MCF 10A (cell line): ENCODE results near the gene RERG. TPM values are rescaled to one million over a fixed set of nuclear protein-coding genes. Genes with fewer than 3 reads are reported as not detected.

ENCODE experiments used
- BruUV-seq: library from RNA; stranded (reverse); fragments of 400-500 nt; replicated peaks from 2 replicates; lab custom pipeline; 2021; lab: Mats Ljungman, UMichigan
- CTCF ChIA-PET: fragments of 300-600 bp; sonication (Branson Sonifier 250); formaldehyde crosslinking; extraction: SDS; loops from one replicate; lab custom pipeline; 2021; ENCODE audit warnings: antibody characterized with exemption, inconsistent platforms; lab: Yijun Ruan, JAX
- POLR2A ChIA-PET: fragments of 300-600, 350-650 bp; sonication (Branson Sonifier 250); formaldehyde crosslinking; extraction: SDS; loops from one replicate; lab custom pipeline; 2020; ENCODE audit warnings: antibody characterized with exemption, inconsistent platforms; lab: Yijun Ruan, JAX
- DNase-seq: peaks from one replicate; pipeline ENCODE4 v3.0.0-alpha.2; 2018; ENCODE audit not compliant: unreplicated experiment
- H3K27ac Mint-ChIP-seq: one replicate; pipeline ENCODE4 v1.8.0; 2022; ENCODE audit warnings: mild to moderate bottlenecking, low read depth, mixed read lengths; ENCODE audit not compliant: unreplicated experiment
- H3K27me3 Mint-ChIP-seq: one replicate; pipeline ENCODE4 v1.8.0; 2022; ENCODE audit warnings: mixed read lengths; ENCODE audit not compliant: insufficient read depth, unreplicated experiment
- H3K36me3 Mint-ChIP-seq: one replicate; pipeline ENCODE4 v1.8.0; 2022; ENCODE audit warnings: mild to moderate bottlenecking, moderate library complexity, mixed read lengths; ENCODE audit not compliant: insufficient read depth, unreplicated experiment
- H3K4me1 Mint-ChIP-seq: one replicate; pipeline ENCODE4 v1.8.0; 2022; ENCODE audit warnings: mixed read lengths; ENCODE audit not compliant: insufficient read depth, unreplicated experiment
- H3K4me3 Mint-ChIP-seq: one replicate; pipeline ENCODE4 v1.8.0; 2022; ENCODE audit warnings: mild to moderate bottlenecking, moderate library complexity, mixed read lengths; ENCODE audit not compliant: unreplicated experiment
- H3K9me3 Mint-ChIP-seq: one replicate; pipeline ENCODE4 v1.8.0; 2022; ENCODE audit warnings: mixed read lengths; ENCODE audit not compliant: unreplicated experiment
- CTCF ChIP-seq: fragments of 200-600 bp; IDR thresholded peaks from one replicate; pipeline ENCODE4 v1.8.0; 2022; ENCODE audit warnings: antibody characterized with exemption, mild to moderate bottlenecking; ENCODE audit not compliant: unreplicated experiment
- intact Hi-C: fragments of 100-400 bp; cut with micrococcal nuclease; formaldehyde crosslinking; loops from 2 replicates; pipeline ENCODE4 v1.14.1; 2022
- total RNA-seq: library from RNA; stranded (reverse); gene quantifications from 2 replicates; pipeline ENCODE4 v1.2.3, GENCODE V29; 2022

RERG gene
- total RNA-seq, 1 experiment from 2014 or later = 16.5 TPM

GRCh38 chr12:15244926-15245325 lies 23.7 kb upstream of the RERG start:
- intact Hi-C loops = no loop called here
- no peak for TF ChIP-seq CTCF
- Mint-ChIP-seq H3K36me3 (no peaks in the 10 kb centered on the region), H3K4me3 (no peak overlapping the region), H3K27me3 (no peaks in the 10 kb centered on the region), H3K9me3 (peaks cover 30% of the 10 kb centered on the region), H3K27ac (no peak overlapping the region), H3K4me1 (peaks cover 10% of the 10 kb centered on the region)
- no TSS peak for BruUV-seq
- DNase-seq = no peak
- ChIA-PET POLR2A (no interaction called here), CTCF (no interaction called here)

GRCh38 chr12:15244341-15244740 lies 23.1 kb upstream of the RERG start:
- no TSS peak for BruUV-seq
- peaks cover 10% of the 10 kb centered on the region for H3K4me1 Mint-ChIP-seq
- no peak for DNase-seq
- no peak overlapping the region for H3K27ac Mint-ChIP-seq
- H3K27me3 Mint-ChIP-seq = no peaks in the 10 kb centered on the region
- ChIA-PET CTCF (no interaction called here), POLR2A (no interaction called here)
- TF ChIP-seq CTCF = no peak
- no peak overlapping the region for H3K4me3 Mint-ChIP-seq
- intact Hi-C loops = no loop called here
- no peaks in the 10 kb centered on the region for H3K36me3 Mint-ChIP-seq
- H3K9me3 Mint-ChIP-seq = peaks cover 29% of the 10 kb centered on the region

- Mint-ChIP-seq H3K4me3 (no peak overlapping the region), H3K27me3 (no peaks in the 10 kb centered on the region), H3K4me1 (peaks cover 10% of the 10 kb centered on the region), H3K36me3 (no peaks in the 10 kb centered on the region), H3K27ac (no peak overlapping the region), H3K9me3 (peaks cover 17% of the 10 kb centered on the region)
- no peak for DNase-seq
- CTCF ChIA-PET = interaction anchor here (0.6 to 1.6 kb wide), 4 partner anchors 8 to 343 kb away, joined by 3 to 4 read pairs (median 4); no protein-coding TSS in a partner anchor
- POLR2A ChIA-PET = interaction anchor here (1.9 kb wide), 1 partner anchor 11 kb away, joined by 4 read pairs; no protein-coding TSS in a partner anchor
- intact Hi-C loops = no loop called here
- TF ChIP-seq CTCF = no peak
- BruUV-seq = no TSS peak
Measured at GRCh38 chr12:15243102-15243501, 21.9 kb upstream of the RERG start.

GRCh38 chr12:15240898-15241297 lies 19.7 kb upstream of the RERG start:
- no peak overlapping the region for H3K27ac Mint-ChIP-seq
- no peaks in the 10 kb centered on the region for H3K27me3 Mint-ChIP-seq
- peaks cover 5% of the 10 kb centered on the region for H3K9me3 Mint-ChIP-seq
- CTCF ChIA-PET = interaction anchor here (0.6 to 2.2 kb wide), 6 partner anchors 9 to 245 kb away, joined by 4 to 7 read pairs (median 5); no protein-coding TSS in a partner anchor
- peaks cover 10% of the 10 kb centered on the region for H3K4me1 Mint-ChIP-seq
- no peak for TF ChIP-seq CTCF
- intact Hi-C loops = no loop called here
- no peaks in the 10 kb centered on the region for H3K36me3 Mint-ChIP-seq
- POLR2A ChIA-PET = interaction anchor here (0.8 kb wide), 1 partner anchor 11 kb away, joined by 4 read pairs; no protein-coding TSS in a partner anchor
- no TSS peak for BruUV-seq
- DNase-seq = no peak
- H3K4me3 Mint-ChIP-seq = no peak overlapping the region
